Measurements from ENCODE around the gene DLGAP1. TPM values are rescaled to one million over a fixed set of nuclear protein-coding genes. Genes with fewer than 3 reads are reported as not detected.

DLGAP1 gene
- total and polyA plus RNA-seq, 2 of the 8 experiments (the other 6 are each of a cell fraction or from before 2014, with no cell fraction given) = 11.8 to 16.9 TPM

DNA sequence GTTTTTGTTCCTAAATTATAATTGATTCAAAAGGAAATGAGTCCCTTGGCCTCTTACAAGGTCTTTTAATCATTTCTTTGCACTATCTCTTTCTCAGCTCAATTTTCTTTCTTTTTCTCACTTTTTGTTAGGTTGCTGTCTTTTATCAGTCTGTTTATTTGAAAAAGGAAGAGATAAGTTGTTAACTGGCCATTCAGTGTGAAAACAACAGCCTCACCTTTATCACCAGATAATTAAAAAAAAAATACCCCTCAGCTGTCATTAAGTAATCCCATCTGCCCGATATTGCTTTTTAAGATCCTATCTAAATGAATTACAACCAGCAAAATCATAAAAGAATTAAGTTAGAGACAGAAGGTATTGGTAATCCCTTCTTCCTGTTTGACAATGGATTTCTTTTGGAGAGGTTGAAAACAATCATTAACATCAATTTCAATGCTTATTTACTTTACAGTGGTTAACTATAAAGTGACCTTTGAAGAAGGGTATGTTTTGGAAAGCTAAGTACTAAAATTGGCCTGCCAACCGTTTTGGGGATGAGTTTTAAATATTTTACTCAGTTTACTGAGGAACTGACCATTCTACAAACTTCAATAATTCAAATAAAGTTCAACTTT, 900.2 kb downstream of the DLGAP1 start:
- H3K9me3 ChIP-seq (ENCODE audit: insufficient read depth in 2 of 2, low read depth in 1 of 2, low read length in 1 of 2) = no peaks in the 10 kb centered on the region
- 11% methylated on average over 2 of the region's 2 CpGs; no CpG with 5 or more reads in 1 of the 2 experiments for WGBS, 2 experiments (ENCODE audit: extremely low coverage in 1 of 2, insufficient coverage in 1 of 2, insufficient read length in 1 of 2, insufficient replicate concordance in 2 of 2, low coverage in 1 of 2, low lambda C conversion rate in 2 of 2, missing lambda C conversion rate in 1 of 2)
- H2BK5ac ChIP-seq (ENCODE audit: low read depth, low read length) = no peak overlapping the region
- H3K79me2 ChIP-seq (ENCODE audit: control insufficient read depth in 1 of 2, insufficient read depth in 2 of 2, low read length in 2 of 2) = no peaks in the 10 kb centered on the region
- ChIA-PET POLR2A (ENCODE audit: partially characterized antibody) (interaction anchor here (1.2 to 1.3 kb wide), 2 partner anchors 10 to 49 kb away, joined by 4 to 9 read pairs; no protein-coding TSS in a partner anchor), CTCF (ENCODE audit: partially characterized antibody) (interaction anchor here (1.3 to 1.9 kb wide), 2 partner anchors 25 to 111 kb away, joined by 3 to 4 read pairs; no protein-coding TSS in a partner anchor)
- H2BK20ac ChIP-seq (ENCODE audit: low read length) = no peak overlapping the region
- H4K20me1 ChIP-seq (replicated peaks in 1 of 2; ENCODE audit: control insufficient read depth in 1 of 2, insufficient read depth in 2 of 2, low read length in 2 of 2) = no peaks in the 10 kb centered on the region
- no peaks in the 10 kb centered on the region for H3K36me3 ChIP-seq (ENCODE audit: control insufficient read depth in 2 of 4, insufficient read depth in 4 of 4, low read length in 3 of 4)
- no peak overlapping the region for H2AFZ ChIP-seq (ENCODE audit: low read length)
- DNase-seq (ENCODE audit: low read depth in 1 of 2, low spot score in 2 of 2) = no peak
- no peak overlapping the region for H3K14ac ChIP-seq (ENCODE audit: insufficient read length)
- H3K23ac ChIP-seq (ENCODE audit: insufficient read length) = no peak overlapping the region
- peaks cover 3% of the 10 kb centered on the region; the same call in 1 of the 2 replicates for H3K23me2 ChIP-seq (ENCODE audit: low read depth, low read length)
- no peak overlapping the region for H2BK120ac ChIP-seq (replicated peaks; ENCODE audit: low read depth, low read length)
- peaks cover 4 to 17% (median 11%) of the 10 kb centered on the region in 4 experiments for H3K4me1 ChIP-seq (replicated peaks in 1 of 4; ENCODE audit: control insufficient read depth in 3 of 4, insufficient read depth in 4 of 4, low read length in 3 of 4)
- no peak overlapping the region for H3K56ac ChIP-seq (replicated peaks; ENCODE audit: insufficient read length, low read depth, low read length)
- H3K27ac ChIP-seq (ENCODE audit: low read depth, low read length) = no peak overlapping the region
- no peaks in the 10 kb centered on the region for H3K27me3 ChIP-seq (replicated peaks in 1 of 4; ENCODE audit: control insufficient read depth in 3 of 4, extremely low read depth in 1 of 4, insufficient read depth in 3 of 4, low read length in 3 of 4)
- H3K79me1 ChIP-seq (ENCODE audit: low read depth, low read length) = no peaks in the 10 kb centered on the region
- FAIRE-seq = peak; percentile 48
- no peak overlapping the region for H4K8ac ChIP-seq (ENCODE audit: extremely low read depth, insufficient read depth, low read length)
- no peak overlapping the region; the same call in 1 of the 2 replicates for H3K18ac ChIP-seq (ENCODE audit: extremely low read depth, low read length)
- H3K4ac ChIP-seq (replicated peaks; ENCODE audit: insufficient read length, low read depth, low read length) = no peak overlapping the region
- H4K91ac ChIP-seq (replicated peaks; ENCODE audit: insufficient read length, low read length) = no peak overlapping the region
- no peak overlapping the region for H2AK5ac ChIP-seq (ENCODE audit: low read depth, low read length)
- peak overlapping the region; percentile 68 to 86 for H3K4me2 ChIP-seq (ENCODE audit: insufficient read depth in 1 of 2, low read depth in 2 of 2, low read length in 2 of 2)
- no peak overlapping the region for H4K5ac ChIP-seq (ENCODE audit: insufficient read length, low read depth, low read length)
- TF ChIP-seq RAD21 (IDR thresholded peaks at IDR 0.05 in 1 of 2, conservative IDR thresholded peaks at IDR 0.05 in 1 of 2; ENCODE audit: low read depth in 2 of 2, low read length in 2 of 2) = no peak
- TF ChIP-seq CREB1 (IDR thresholded peaks at IDR 0.05) = no peak
- TF ChIP-seq KDM1A (IDR thresholded peaks at IDR 0.05; ENCODE audit: borderline replicate concordance, low read length) = no peak
- no peak for TF ChIP-seq SP1 (IDR thresholded peaks at IDR 0.05; ENCODE audit: low read depth, low read length)
- TF ChIP-seq SIN3A (conservative IDR thresholded peaks at IDR 0.05 in 1 of 2, IDR thresholded peaks at IDR 0.05 in 1 of 2; ENCODE audit: low read depth in 1 of 2, low read length in 2 of 2) = no peak
- TF ChIP-seq JUN (IDR thresholded peaks at IDR 0.05; ENCODE audit: low read depth, low read length) = no peak
- H3K4me3 ChIP-seq (ENCODE audit: extremely low read depth in 1 of 4, insufficient read depth in 2 of 4, low read depth in 3 of 4, low read length in 4 of 4) = peak overlapping the region in 1 of 4 experiments; percentile 42; a peak in 2 of 8 replicates
- H3K9ac ChIP-seq (replicated peaks in 1 of 4; ENCODE audit: extremely low read depth in 1 of 4, low read depth in 3 of 4, low read length in 3 of 4) = no peak overlapping the region
- no peak overlapping the region; the same call in 1 of the 2 replicates for H2BK12ac ChIP-seq (ENCODE audit: low read depth, low read length)
- no peak overlapping the region for H2BK15ac ChIP-seq (ENCODE audit: low read length)
